Prostate gland (tissue), 2 donors: ENCODE data around the gene PTPN14.

Experiments used
- CTCF ChIP-seq, 4 experiments: fragments of 200-600 bp in 2 of 4; fragments of 450-650 bp in 2 of 4; sonication (generic) in 2 of 4; IDR thresholded peaks; 1 replicate in 3 of 4; 2 replicates in 1 of 4; pipeline ENCODE4 v1.5.1; 2016 to 2019; ENCODE audit warnings: antibody characterized with exemption in 4 of 4, mild to moderate bottlenecking in 2 of 4, moderate library complexity in 2 of 4
- POLR2A ChIP-seq: fragments of 450-650 bp; IDR thresholded peaks from one replicate; pipeline ENCODE4 v1.6.1; 2016; ENCODE audit warnings: antibody characterized with exemption, mild to moderate bottlenecking
- POLR2AphosphoS5 ChIP-seq: sonication (generic); formaldehyde crosslinking; IDR thresholded peaks from one replicate; pipeline ENCODE4 v1.6.1; 2017; ENCODE audit warnings: antibody characterized with exemption

GRCh38 chr1:214364386-214364785 lies 187.0 kb downstream of the PTPN14 start:
- no peak for TF ChIP-seq CTCF (IDR thresholded peaks at IDR 0.05)
- TF ChIP-seq POLR2AphosphoS5: no peak
- no peak for TF ChIP-seq POLR2A
